ENCODE results near the gene CFAP126.
"Not testable (repeated sequence)": the region's sequence is repeated elsewhere in the genome, so short reads cannot be mapped to it uniquely, and the experiment has no call there.

The CFAP126 gene

DNA sequence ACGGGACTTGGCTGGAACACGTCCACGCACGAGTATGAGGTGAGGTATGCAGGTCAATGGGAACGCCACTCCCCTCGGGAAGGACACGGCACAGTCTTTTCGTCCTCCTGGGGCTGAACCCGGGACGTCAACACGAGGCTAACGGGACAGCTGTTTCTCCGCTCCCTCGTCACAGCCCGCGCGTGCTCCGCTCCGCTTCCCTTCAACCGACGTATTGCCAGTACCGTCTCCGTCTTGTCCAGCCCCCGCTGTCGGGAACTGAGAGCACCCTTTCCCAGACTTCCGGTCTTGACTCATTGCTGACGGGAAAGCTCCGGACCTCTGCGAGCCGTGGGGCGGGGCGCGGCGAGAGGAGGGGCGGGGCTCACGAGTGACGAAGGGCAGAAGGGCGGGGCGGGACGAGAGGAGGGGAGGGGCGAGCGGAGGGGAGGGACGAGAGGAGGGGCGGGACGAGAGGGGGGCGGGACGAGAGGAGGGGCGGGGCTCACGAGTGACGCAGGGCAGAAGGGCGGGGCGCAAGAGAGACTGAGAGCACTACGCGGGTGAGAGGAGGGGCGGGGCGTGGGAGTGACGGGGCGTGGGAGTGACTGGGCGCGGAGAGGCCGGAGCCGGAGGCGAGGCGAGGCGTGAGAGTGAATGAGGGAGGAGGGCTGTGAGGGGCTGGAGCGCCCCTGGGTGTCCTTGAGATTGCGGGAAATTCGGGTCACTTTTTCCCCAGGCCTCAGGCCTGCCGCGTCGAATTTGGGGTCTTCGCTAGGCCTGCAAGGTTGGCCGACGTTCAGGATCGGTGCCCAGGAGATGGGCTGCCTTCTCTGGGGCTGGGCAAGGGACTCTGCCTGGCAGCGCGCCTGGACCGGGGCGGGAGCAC lies 22.2 kb upstream of the CFAP126 start:
- H3K4me3 ChIP-seq (ENCODE audit: low read depth, low read length), result peak overlapping the region; percentile 89
- TF ChIP-seq, protein P1, sequence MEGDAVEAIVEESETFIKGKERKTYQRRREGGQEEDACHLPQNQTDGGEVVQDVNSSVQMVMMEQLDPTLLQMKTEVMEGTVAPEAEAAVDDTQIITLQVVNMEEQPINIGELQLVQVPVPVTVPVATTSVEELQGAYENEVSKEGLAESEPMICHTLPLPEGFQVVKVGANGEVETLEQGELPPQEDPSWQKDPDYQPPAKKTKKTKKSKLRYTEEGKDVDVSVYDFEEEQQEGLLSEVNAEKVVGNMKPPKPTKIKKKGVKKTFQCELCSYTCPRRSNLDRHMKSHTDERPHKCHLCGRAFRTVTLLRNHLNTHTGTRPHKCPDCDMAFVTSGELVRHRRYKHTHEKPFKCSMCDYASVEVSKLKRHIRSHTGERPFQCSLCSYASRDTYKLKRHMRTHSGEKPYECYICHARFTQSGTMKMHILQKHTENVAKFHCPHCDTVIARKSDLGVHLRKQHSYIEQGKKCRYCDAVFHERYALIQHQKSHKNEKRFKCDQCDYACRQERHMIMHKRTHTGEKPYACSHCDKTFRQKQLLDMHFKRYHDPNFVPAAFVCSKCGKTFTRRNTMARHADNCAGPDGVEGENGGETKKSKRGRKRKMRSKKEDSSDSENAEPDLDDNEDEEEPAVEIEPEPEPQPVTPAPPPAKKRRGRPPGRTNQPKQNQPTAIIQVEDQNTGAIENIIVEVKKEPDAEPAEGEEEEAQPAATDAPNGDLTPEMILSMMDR (IDR thresholded peaks at IDR 0.05; ENCODE audit: low read depth, low read length, missing control alignments), result no peak
- DNase-seq (ENCODE audit: low read depth), result peak; percentile 68

DNA sequence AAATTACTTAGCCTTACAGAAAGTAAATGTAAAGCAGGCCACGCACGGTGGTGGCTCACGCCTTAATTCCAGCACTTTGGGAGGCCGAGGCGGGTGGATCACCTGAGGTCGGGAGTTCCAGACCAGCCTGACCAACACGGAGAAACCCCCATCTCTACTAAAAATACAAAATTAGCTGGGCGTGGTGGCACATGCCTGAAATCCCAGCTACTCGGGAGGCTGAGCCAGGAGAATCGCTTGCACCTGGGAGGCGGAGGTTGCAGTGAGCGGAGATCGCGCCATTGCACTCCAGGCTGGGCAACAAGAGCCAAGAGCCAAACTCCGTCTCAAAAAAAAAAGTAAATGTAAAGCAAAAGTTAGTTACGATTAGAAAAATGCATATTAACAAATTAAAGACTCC lies 21.5 kb upstream of the CFAP126 start:
- peak overlapping the region; percentile 72; the same call in 1 of the 2 replicates for H3K4me3 ChIP-seq (ENCODE audit: low read depth, low read length)
- not testable (repeated sequence) for DNase-seq (ENCODE audit: low read depth)

DNA sequence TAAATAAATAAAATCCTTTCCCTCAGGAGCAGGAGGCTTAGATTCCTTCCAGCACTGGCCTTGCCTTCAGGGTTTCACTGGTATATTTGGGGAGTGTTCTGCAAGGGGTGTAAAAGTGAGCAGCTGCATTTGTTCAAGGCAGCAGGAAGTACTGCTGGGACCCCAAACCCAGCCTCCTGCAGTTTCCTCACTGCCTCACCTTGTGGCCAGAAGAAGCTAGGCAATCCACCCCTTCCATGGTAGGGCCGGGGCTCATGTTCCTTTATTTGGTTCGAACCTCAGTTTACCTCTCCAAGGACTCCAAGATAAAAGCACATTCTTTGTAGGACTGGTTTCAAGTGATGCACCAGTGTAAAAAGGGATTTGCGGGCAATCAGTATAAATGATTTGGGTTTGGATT lies 21.0 kb upstream of the CFAP126 start:
- no peak overlapping the region for H3K4me3 ChIP-seq (ENCODE audit: low read depth, low read length)
- TF ChIP-seq, protein P1 (IDR thresholded peaks at IDR 0.05; ENCODE audit: low read depth, low read length, missing control alignments), result peak; percentile 9
- no peak for DNase-seq (ENCODE audit: low read depth)

DNA sequence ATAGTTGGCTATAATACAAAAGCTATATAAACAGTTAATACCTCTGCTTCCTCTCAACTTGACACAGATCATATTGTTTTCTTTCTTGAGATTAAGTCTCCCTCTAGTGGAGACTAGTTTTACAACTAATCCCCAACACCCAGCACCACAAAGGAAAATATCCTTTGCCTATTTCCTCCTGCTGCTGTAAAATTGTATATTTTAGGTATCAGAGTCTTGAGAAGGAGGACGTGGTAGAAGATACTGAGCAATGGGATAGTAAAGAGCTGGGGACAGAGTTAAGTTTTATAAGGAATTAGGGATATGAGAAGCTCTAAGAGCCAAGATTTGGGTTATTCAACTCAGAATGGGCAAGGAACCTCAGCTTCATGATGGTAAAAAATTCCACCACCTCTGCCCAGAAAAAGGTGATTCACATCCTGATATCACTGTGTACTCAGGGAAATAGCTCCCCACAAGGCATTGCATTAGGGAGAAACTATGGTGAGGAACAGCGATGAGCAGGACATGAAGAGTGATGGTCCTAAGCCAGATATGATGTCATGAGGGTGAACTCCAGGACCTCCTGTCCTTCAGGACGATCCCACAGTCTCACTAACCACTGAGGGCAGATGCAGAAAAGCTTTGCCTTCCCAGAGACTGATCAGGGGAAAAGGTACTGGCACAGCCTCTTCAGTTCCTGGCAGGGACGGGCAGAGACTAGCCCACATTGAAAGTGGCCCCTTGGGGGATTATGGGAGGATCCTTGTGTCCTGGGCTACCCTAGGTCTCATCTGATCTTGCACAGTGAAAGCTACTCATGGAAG lies 14.7 kb upstream of the CFAP126 start:
- no peak for DNase-seq (ENCODE audit: low read depth)
- H3K4me3 ChIP-seq (ENCODE audit: low read depth, low read length), result no peak overlapping the region
- TF ChIP-seq, protein P1 (IDR thresholded peaks at IDR 0.05; ENCODE audit: low read depth, low read length, missing control alignments), result peak; percentile 49

DNA sequence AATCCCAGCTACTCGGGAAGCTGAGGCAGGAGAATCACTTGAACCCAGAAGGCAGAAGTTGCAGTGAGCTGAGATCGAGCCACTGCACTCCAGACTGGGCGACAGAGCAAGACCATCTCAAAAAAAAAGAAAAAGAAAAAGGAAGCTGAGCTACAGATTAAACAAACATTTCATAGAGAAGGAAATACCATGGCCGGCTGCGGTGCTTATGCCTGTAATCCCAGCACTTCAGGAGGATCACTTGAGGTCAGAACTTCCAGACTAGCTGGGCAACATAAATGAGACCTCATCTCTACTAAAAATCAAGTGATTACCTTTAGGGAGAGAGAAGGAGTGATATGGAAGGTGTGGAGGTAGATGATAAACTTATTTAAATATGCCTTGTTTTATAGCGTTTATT lies 14.0 kb upstream of the CFAP126 start:
- no peak overlapping the region for H3K4me3 ChIP-seq (ENCODE audit: low read depth, low read length)
- DNase-seq (ENCODE audit: low read depth), result no peak
- TF ChIP-seq, protein P1 (IDR thresholded peaks at IDR 0.05; ENCODE audit: low read depth, low read length, missing control alignments), result no peak

- DNase-seq (ENCODE audit: low read depth), result no peak
- TF ChIP-seq, protein P1 (IDR thresholded peaks at IDR 0.05; ENCODE audit: low read depth, low read length, missing control alignments), result no peak
- no peak overlapping the region for H3K4me3 ChIP-seq (ENCODE audit: low read depth, low read length)
Measured at GRCh38 chr1:161379071-161379470, 11.4 kb upstream of the CFAP126 start.

- no peak overlapping the region for H3K4me3 ChIP-seq (ENCODE audit: low read depth, low read length)
- DNase-seq (ENCODE audit: low read depth), result no peak
- TF ChIP-seq, protein P1 (IDR thresholded peaks at IDR 0.05; ENCODE audit: low read depth, low read length, missing control alignments), result no peak
Measured at GRCh38 chr1:161378014-161378413, 10.3 kb upstream of the CFAP126 start.

Data from GM12864 (cell line).